Measurements from ENCODE around the gene THRSP.

THRSP gene

DNA sequence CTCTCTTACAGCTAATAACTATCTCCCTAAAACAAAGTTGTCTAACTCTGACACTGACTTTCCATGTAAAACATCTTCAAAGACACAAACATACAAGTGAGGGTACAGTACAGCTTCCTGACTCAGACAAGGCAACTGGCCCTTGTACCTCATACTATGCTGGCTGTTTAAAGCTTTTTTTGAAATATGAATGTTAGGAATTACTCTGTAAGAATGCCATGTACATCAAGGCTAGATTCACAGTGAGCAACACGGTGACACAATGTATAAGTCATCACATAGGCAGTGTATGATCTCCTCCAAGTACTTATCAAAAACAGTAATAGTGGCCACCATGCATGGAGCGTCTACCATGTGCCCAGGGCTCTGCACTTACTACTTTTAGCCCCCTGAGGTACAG is 47.2 kb downstream of the THRSP start:
- no peak overlapping the region for H3K4me3 ChIP-seq (replicated peaks; ENCODE audit: insufficient read depth, low read length)
- no peak overlapping the region for H3K27ac ChIP-seq (replicated peaks)
- TF ChIP-seq POLR2AphosphoS5 (IDR thresholded peaks at IDR 0.05; ENCODE audit: low read depth) (no peak), SPI1 (IDR thresholded peaks at IDR 0.05; ENCODE audit: borderline replicate concordance, low read depth) (no peak), GABPA (IDR thresholded peaks at IDR 0.05; ENCODE audit: low read depth) (no peak)
- TF ChIP-seq, protein P1, sequence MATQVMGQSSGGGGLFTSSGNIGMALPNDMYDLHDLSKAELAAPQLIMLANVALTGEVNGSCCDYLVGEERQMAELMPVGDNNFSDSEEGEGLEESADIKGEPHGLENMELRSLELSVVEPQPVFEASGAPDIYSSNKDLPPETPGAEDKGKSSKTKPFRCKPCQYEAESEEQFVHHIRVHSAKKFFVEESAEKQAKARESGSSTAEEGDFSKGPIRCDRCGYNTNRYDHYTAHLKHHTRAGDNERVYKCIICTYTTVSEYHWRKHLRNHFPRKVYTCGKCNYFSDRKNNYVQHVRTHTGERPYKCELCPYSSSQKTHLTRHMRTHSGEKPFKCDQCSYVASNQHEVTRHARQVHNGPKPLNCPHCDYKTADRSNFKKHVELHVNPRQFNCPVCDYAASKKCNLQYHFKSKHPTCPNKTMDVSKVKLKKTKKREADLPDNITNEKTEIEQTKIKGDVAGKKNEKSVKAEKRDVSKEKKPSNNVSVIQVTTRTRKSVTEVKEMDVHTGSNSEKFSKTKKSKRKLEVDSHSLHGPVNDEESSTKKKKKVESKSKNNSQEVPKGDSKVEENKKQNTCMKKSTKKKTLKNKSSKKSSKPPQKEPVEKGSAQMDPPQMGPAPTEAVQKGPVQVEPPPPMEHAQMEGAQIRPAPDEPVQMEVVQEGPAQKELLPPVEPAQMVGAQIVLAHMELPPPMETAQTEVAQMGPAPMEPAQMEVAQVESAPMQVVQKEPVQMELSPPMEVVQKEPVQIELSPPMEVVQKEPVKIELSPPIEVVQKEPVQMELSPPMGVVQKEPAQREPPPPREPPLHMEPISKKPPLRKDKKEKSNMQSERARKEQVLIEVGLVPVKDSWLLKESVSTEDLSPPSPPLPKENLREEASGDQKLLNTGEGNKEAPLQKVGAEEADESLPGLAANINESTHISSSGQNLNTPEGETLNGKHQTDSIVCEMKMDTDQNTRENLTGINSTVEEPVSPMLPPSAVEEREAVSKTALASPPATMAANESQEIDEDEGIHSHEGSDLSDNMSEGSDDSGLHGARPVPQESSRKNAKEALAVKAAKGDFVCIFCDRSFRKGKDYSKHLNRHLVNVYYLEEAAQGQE (IDR thresholded peaks at IDR 0.05; ENCODE audit: insufficient replicate concordance, low read depth) = no peak
- TF ChIP-seq, protein P2, sequence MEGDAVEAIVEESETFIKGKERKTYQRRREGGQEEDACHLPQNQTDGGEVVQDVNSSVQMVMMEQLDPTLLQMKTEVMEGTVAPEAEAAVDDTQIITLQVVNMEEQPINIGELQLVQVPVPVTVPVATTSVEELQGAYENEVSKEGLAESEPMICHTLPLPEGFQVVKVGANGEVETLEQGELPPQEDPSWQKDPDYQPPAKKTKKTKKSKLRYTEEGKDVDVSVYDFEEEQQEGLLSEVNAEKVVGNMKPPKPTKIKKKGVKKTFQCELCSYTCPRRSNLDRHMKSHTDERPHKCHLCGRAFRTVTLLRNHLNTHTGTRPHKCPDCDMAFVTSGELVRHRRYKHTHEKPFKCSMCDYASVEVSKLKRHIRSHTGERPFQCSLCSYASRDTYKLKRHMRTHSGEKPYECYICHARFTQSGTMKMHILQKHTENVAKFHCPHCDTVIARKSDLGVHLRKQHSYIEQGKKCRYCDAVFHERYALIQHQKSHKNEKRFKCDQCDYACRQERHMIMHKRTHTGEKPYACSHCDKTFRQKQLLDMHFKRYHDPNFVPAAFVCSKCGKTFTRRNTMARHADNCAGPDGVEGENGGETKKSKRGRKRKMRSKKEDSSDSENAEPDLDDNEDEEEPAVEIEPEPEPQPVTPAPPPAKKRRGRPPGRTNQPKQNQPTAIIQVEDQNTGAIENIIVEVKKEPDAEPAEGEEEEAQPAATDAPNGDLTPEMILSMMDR (IDR thresholded peaks at IDR 0.05; ENCODE audit: insufficient read depth, low read length) = no peak
- H3K27me3 ChIP-seq (ENCODE audit: insufficient read depth, poor library complexity, severe bottlenecking) = no peaks in the 10 kb centered on the region
- DNase-seq (ENCODE audit: low read depth in 1 of 2, low spot score in 1 of 2) = no peak

DNA sequence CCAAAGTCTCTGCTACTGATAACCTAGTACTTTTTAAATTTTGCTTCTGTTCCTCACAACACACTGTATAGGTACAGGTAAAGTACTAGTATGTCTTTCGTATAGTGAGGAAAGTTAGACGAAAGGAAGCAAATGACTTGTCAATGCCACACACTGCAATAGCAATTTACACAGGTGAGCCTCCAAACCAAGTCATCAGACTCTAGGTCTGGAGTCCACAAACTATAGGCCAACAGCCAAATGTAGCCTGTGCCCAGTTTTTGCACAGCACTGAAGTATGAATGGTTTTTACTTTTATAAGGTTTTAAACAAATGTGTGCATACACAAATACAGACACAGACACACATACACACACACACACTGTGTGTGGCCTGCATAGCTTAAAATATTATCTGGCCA is 47.6 kb downstream of the THRSP start:
- no peaks in the 10 kb centered on the region for H3K27me3 ChIP-seq (ENCODE audit: insufficient read depth, poor library complexity, severe bottlenecking)
- H3K4me3 ChIP-seq (replicated peaks; ENCODE audit: insufficient read depth, low read length) = no peak overlapping the region
- DNase-seq (ENCODE audit: low read depth in 1 of 2, low spot score in 1 of 2) = no peak
- no peak overlapping the region for H3K27ac ChIP-seq (replicated peaks)
- TF ChIP-seq, protein P1 (IDR thresholded peaks at IDR 0.05; ENCODE audit: insufficient replicate concordance, low read depth) = no peak
- no peak for TF ChIP-seq SPI1 (IDR thresholded peaks at IDR 0.05; ENCODE audit: borderline replicate concordance, low read depth)
- TF ChIP-seq, protein P2 (IDR thresholded peaks at IDR 0.05; ENCODE audit: insufficient read depth, low read length) = no peak
- TF ChIP-seq GABPA (IDR thresholded peaks at IDR 0.05; ENCODE audit: low read depth) = no peak
- no peak for TF ChIP-seq POLR2AphosphoS5 (IDR thresholded peaks at IDR 0.05; ENCODE audit: low read depth)

DNA sequence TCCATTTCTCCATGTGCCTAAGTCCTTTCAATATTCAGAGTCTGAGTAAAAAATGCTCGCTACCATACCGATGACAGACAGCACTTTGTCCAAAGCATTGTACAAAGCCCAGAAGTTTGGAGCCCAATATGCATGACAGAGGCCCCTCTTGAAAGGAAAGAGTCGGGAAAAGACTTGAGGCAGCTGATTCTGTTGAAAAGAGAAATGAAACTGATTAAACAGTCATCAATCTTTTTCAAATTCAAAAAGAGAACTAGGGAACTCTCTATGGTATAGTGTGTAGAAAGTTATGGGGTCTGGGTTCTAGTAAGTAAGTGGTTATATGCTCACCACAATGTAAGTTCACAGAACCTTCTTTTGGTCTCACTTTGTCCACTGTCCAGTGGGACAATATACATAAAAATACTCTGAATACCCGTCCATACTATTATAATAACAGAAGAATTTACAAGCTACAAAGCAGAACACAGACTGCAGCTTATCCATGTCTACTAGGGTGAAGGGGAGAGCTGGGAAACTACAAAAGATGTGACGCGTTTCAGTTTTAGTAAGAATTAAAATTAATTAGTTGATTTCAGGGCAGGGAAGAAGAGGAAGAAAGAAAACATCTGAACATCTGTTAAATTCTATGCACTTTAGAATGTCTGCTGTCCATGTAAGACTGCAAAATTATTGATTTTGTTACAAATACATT is 49.1 kb downstream of the THRSP start:
- DNase-seq (ENCODE audit: low read depth in 1 of 2, low spot score in 1 of 2) = no peak
- Histone ChIP-seq H3K27me3 (ENCODE audit: insufficient read depth, poor library complexity, severe bottlenecking) (no peaks in the 10 kb centered on the region), H3K4me3 (replicated peaks; ENCODE audit: insufficient read depth, low read length) (no peak overlapping the region), H3K27ac (replicated peaks) (no peak overlapping the region)
- TF ChIP-seq, protein P2 (IDR thresholded peaks at IDR 0.05; ENCODE audit: insufficient read depth, low read length) = no peak
- TF ChIP-seq, protein P1 (IDR thresholded peaks at IDR 0.05; ENCODE audit: insufficient replicate concordance, low read depth) = no peak
- TF ChIP-seq GABPA (IDR thresholded peaks at IDR 0.05; ENCODE audit: low read depth) = no peak
